NT2/D1 (cell line): ENCODE results near the gene CNTLN.

Experiments
- SUZ12 ChIP-seq: IDR thresholded peaks from 2 replicates; pipeline ENCODE4 v1.6.1; 2011; ENCODE audit not compliant: insufficient read length, insufficient read depth; ENCODE audit errors: extremely low read depth
- YY1 ChIP-seq: IDR thresholded peaks from 2 replicates; pipeline ENCODE4 v1.6.1; 2011; ENCODE audit not compliant: insufficient read length, insufficient read depth

- TF ChIP-seq YY1: no peak
- no peak for TF ChIP-seq SUZ12
Measured at GRCh38 chr9:17272536-17272935, 137.7 kb downstream of the CNTLN start.
